ENCODE data around the gene TCF7L1. TPM values are rescaled to one million over a fixed set of nuclear protein-coding genes. Genes with fewer than 3 reads are reported as not detected.

TCF7L1 gene
- total and polyA plus RNA-seq, 12 donors = 4.5 to 10.9 (median 6.3) TPM

- H3K4me1 ChIP-seq = peaks cover 0 to 27% (median 3%) of the 10 kb centered on the region in 9 donors
- H3K27ac ChIP-seq = no peak overlapping the region
- no peaks in the 10 kb centered on the region for H3K9me3 ChIP-seq
- H3K36me3 ChIP-seq = no peaks in the 10 kb centered on the region
- intact Hi-C loops (cut with DNase I) = no loop called here
- DNase-seq = no peak
- H3K4me3 ChIP-seq = no peak overlapping the region
- ATAC-seq = no peak
- WGBS, 2 donors = 89 to 100% methylated on average over 2 of the region's 2 CpGs
- TF ChIP-seq CTCF (IDR thresholded peaks at IDR 0.05) = no peak
- H3K27me3 ChIP-seq = no peaks in the 10 kb centered on the region
These were observed 101.7 kb downstream of the TCF7L1 start for GRCh38 chr2:85234868-85235267.

DNA sequence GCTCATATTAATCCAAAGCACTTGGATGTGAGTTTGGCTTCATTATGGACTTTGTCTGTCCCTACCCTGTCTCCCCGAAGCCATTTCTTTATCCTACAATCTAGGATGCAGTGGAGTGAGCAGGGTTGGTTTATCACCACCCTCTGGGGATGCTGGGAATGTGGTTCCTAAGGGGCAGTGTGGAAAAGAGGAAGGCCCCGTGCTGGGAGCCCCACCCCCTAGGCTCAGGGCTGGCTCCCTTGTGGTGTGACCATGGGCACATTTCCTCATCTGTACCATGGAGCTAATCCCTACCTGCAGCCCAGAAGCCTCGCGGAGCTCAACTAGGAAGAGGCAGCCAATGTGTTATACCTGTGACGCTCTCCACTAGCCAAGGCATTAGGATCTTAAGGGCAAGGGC, 102.1 kb downstream of the TCF7L1 start:
- ATAC-seq (no peak), DNase-seq (no peak)
- no peak overlapping the region for H3K4me3 ChIP-seq
- H3K9me3 ChIP-seq = no peaks in the 10 kb centered on the region
- H3K4me1 ChIP-seq = peaks cover 0 to 30% (median 7%) of the 10 kb centered on the region in 9 donors
- intact Hi-C loops (cut with DNase I) = no loop called here
- no peaks in the 10 kb centered on the region for H3K36me3 ChIP-seq
- 79 to 81% methylated on average over 5 of the region's 5 CpGs for WGBS, 2 donors
- H3K27ac ChIP-seq = no peak overlapping the region
- H3K27me3 ChIP-seq = no peaks in the 10 kb centered on the region
- TF ChIP-seq CTCF (IDR thresholded peaks at IDR 0.05) = no peak

- intact Hi-C loops (cut with DNase I) = no loop called here
- WGBS, 2 donors = 95 to 100% methylated on average over 3 of the region's 3 CpGs
- Histone ChIP-seq H3K9me3 (no peaks in the 10 kb centered on the region), H3K4me3 (no peak overlapping the region), H3K27ac (no peak overlapping the region), H3K36me3 (no peaks in the 10 kb centered on the region), H3K4me1 (peaks cover 0 to 30% (median 12%) of the 10 kb centered on the region in 9 donors), H3K27me3 (no peaks in the 10 kb centered on the region)
- DNase-seq (no peak), ATAC-seq (no peak)
- TF ChIP-seq CTCF (IDR thresholded peaks at IDR 0.05) = no peak
These were observed 102.9 kb downstream of the TCF7L1 start for GRCh38 chr2:85236084-85236483.

DNA sequence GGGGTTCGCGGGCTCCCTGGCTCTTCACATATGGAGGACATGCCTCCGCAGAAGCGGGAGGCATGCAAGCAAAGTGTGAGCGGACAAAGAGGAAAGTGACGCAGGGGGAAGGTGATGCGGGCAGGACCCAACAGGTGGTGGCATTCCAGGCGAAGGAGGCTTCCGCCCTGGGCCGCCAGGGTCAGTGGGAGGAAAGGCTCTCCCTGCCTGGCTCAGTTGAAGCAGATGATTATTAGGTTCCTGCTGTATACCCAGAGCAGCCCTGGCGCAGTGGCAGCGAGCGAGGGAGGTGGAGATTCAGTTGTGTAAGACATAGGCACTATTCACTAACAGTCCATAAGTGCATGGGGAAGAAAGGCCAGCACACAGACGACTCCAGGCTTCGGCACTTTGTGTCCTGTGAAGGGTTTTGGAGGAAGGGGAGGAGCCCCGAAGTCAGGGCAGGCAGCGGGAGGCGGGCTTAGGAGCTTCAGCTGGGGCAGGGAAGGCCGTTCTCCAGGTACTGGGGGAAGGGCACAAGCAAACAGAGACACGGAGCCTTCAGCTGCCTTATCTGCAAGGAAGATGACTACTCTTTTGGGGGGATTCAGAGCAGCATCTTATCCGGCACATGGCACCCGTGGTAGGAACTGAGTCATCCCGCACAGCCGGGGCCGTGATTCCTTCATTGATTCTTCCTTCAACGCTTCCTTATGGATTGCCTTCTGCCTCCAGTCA, 104.8 kb downstream of the TCF7L1 start:
- intact Hi-C loops (cut with DNase I) = no loop called here
- H3K4me1 ChIP-seq = peaks cover 0 to 40% (median 19%) of the 10 kb centered on the region in 9 donors

More for the DNA sequence above, 104.8 kb downstream of the TCF7L1 start:
- Histone ChIP-seq H3K27me3 (no peaks in the 10 kb centered on the region), H3K27ac (no peak overlapping the region), H3K4me3 (no peak overlapping the region), H3K9me3 (no peaks in the 10 kb centered on the region), H3K36me3 (no peaks in the 10 kb centered on the region)
- WGBS, 2 donors = 87 to 90% methylated on average over 26 of the region's 26 CpGs
- DNase-seq = no peak
- TF ChIP-seq CTCF (IDR thresholded peaks at IDR 0.05) = no peak
- ATAC-seq = no peak
